Measurements from ENCODE around the gene ELOVL3. TPM values are rescaled to one million over a fixed set of nuclear protein-coding genes. Genes with fewer than 3 reads are reported as not detected.

ELOVL3 gene
- total RNA-seq, 1 donor from 2014 or later: not detected

DNA sequence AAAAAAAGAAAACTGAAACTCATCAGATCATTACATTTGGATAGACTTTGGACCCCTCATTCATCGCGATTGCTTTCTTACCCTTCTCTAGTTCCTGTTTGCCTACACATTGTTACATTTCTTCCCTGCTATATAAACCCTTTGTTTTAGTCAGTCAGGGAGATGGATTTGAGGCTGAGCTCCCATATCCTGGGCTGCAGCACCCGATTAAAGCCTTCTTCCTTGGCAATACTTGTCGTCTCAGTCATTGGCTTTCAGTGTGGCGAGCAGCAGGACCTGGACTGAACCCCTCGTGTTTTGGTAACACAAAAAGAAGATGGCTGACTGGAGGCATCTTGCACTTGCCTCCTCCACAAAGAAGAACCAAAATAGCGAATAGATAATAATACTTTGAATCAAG lies 34.1 kb upstream of the ELOVL3 start:
- TF ChIP-seq, protein P1, sequence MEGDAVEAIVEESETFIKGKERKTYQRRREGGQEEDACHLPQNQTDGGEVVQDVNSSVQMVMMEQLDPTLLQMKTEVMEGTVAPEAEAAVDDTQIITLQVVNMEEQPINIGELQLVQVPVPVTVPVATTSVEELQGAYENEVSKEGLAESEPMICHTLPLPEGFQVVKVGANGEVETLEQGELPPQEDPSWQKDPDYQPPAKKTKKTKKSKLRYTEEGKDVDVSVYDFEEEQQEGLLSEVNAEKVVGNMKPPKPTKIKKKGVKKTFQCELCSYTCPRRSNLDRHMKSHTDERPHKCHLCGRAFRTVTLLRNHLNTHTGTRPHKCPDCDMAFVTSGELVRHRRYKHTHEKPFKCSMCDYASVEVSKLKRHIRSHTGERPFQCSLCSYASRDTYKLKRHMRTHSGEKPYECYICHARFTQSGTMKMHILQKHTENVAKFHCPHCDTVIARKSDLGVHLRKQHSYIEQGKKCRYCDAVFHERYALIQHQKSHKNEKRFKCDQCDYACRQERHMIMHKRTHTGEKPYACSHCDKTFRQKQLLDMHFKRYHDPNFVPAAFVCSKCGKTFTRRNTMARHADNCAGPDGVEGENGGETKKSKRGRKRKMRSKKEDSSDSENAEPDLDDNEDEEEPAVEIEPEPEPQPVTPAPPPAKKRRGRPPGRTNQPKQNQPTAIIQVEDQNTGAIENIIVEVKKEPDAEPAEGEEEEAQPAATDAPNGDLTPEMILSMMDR (IDR thresholded peaks at IDR 0.05; ENCODE audit: unreplicated experiment): no peak
- DNase-seq (ENCODE audit: low spot score, unreplicated experiment): no peak
- Mint-ChIP-seq H3K9me3 (ENCODE audit: low read depth) (peaks cover 10% of the 10 kb centered on the region), H3K4me1 (ENCODE audit: low read depth) (no peaks in the 10 kb centered on the region), H3K36me3 (ENCODE audit: insufficient read depth) (no peaks in the 10 kb centered on the region), H3K27ac (no peak overlapping the region), H3K4me3 (ENCODE audit: low read depth) (no peak overlapping the region), H3K27me3 (no peaks in the 10 kb centered on the region)

DNA sequence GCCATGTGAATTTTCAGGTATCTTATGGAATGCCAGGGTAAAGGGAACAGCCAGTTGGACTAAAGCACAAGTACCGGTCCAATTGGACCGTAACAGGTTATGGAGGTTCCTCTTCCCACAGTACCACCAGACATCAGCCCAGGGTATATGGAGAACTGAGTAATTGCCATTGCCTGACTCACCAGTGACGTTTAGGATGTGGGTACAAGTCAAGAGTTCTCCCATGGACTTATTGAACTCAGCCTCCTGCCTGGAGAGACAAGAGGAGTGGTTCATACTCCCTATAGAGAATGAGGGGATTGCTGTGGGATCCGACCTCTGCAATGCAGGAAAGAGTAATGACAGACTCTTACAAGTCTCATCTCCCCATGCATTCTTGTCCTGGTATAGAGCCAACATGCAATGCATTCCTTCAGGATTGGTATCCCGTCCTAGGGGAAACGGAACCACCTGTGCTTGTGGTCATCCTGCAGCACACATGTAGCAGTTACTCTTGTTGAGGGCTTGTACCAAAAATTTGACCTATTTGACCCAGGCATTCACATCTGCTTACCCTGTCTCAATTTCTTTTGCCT lies 30.7 kb upstream of the ELOVL3 start:
- Mint-ChIP-seq H3K36me3 (ENCODE audit: insufficient read depth) (no peaks in the 10 kb centered on the region), H3K27ac (no peak overlapping the region), H3K9me3 (ENCODE audit: low read depth) (peaks cover 14% of the 10 kb centered on the region), H3K27me3 (no peaks in the 10 kb centered on the region), H3K4me1 (ENCODE audit: low read depth) (no peaks in the 10 kb centered on the region), H3K4me3 (ENCODE audit: low read depth) (no peak overlapping the region)
- no peak for DNase-seq (ENCODE audit: low spot score, unreplicated experiment)
- TF ChIP-seq, protein P1 (IDR thresholded peaks at IDR 0.05; ENCODE audit: unreplicated experiment): no peak

DNA sequence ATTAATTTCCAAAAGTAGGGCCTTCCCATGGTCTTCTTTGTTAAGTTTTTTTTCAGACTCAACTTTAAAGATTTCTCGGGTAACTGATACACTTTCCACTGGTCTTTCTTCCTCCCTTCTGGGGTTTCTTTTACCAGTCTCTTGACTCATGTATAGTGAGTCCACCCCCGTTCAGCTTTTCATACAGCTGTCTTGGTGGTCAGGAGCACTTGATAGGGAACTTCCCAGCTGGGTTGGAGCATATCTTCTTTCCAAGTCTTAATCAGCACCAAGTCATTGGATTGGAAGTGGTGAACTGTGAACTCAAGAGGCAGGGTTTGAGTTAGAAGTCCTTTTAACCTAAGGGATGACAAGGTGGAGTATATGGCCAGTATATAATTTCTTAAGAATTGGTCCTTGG lies 29.2 kb upstream of the ELOVL3 start:
- no peak overlapping the region for H3K27ac Mint-ChIP-seq
- H3K27me3 Mint-ChIP-seq: no peaks in the 10 kb centered on the region
- H3K4me1 Mint-ChIP-seq (ENCODE audit: low read depth): no peaks in the 10 kb centered on the region
- TF ChIP-seq, protein P1 (IDR thresholded peaks at IDR 0.05; ENCODE audit: unreplicated experiment): no peak
- H3K4me3 Mint-ChIP-seq (ENCODE audit: low read depth): no peak overlapping the region
- no peak for DNase-seq (ENCODE audit: low spot score, unreplicated experiment)
- no peaks in the 10 kb centered on the region for H3K36me3 Mint-ChIP-seq (ENCODE audit: insufficient read depth)
- H3K9me3 Mint-ChIP-seq (ENCODE audit: low read depth): peaks cover 14% of the 10 kb centered on the region

DNA sequence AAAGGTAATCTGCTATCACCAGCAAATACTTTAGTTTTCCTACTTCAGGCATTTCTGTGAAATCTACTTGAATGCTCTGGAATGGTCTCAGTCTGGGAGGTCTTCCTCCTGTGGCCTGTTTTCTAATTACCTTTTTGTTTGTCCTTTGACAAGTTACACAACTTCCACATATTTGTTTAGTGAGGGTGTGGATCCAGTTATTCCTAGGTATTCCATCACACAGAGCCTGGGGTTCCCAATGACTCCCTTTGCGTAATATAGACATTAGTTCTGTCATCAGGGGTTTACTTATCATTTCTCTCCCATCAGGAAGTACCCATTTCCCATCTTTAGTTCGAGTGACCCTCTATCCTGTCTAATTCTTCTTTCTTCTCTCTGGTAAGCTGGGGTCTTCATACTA lies 28.1 kb upstream of the ELOVL3 start:
- peaks cover 5% of the 10 kb centered on the region for H3K27me3 Mint-ChIP-seq
- H3K27ac Mint-ChIP-seq: no peak overlapping the region
- H3K9me3 Mint-ChIP-seq (ENCODE audit: low read depth): peaks cover 15% of the 10 kb centered on the region

DNA sequence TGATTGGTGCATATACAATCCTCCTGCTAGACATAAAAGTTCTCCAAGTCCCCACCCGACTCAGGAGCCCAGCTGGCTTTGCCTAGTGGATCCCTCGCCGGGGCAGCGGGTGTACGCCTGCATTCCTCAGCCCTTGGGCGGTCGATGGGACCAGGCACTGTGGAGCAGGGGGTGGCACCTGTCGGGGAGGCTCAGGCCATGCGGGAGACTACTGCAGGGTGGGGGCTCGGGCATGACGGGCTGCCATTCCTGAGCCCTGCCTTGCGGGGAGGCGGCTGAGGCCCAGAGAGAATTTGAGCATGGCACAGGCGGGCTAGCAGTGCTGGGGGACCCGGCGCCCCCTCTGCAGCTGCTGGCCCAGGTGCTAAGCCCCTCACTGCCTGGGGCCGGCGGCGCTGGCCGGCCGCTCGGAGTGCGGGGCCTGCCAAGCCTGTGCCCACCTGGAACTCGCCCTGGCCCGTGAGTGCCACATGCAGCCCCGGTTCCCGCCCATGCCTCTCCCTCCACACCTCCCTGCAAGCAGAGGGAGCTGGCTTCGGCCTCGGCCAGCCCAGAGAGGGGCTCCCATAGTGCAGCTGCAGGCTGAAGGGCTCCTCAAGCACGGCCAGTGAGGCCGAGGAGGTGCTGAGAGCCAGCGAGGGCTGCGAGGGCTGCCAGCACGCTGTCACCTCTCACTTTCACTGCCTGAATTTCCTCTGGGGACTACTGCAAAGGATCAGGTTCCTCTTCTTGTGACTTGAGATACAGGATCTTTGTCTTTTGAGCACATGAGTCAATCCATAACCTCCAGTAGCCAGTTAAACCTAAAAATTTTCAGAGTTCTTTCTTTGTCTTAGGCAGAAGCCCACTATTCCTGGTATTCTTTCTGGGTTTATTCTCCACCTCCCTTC lies 25.1 kb upstream of the ELOVL3 start:
- Mint-ChIP-seq H3K4me3 (ENCODE audit: low read depth) (no peak overlapping the region), H3K36me3 (ENCODE audit: insufficient read depth) (no peaks in the 10 kb centered on the region), H3K9me3 (ENCODE audit: low read depth) (peaks cover 21% of the 10 kb centered on the region), H3K4me1 (ENCODE audit: low read depth) (no peaks in the 10 kb centered on the region), H3K27ac (no peak overlapping the region), H3K27me3 (peaks cover 5% of the 10 kb centered on the region)
- DNase-seq (ENCODE audit: low spot score, unreplicated experiment): no peak
- TF ChIP-seq, protein P1 (IDR thresholded peaks at IDR 0.05; ENCODE audit: unreplicated experiment): no peak

More for the DNA sequence above, 28.1 kb upstream of the ELOVL3 start:
- Mint-ChIP-seq H3K4me3 (ENCODE audit: low read depth) (no peak overlapping the region), H3K36me3 (ENCODE audit: insufficient read depth) (no peaks in the 10 kb centered on the region), H3K4me1 (ENCODE audit: low read depth) (no peaks in the 10 kb centered on the region)
- TF ChIP-seq, protein P1 (IDR thresholded peaks at IDR 0.05; ENCODE audit: unreplicated experiment): no peak
- DNase-seq (ENCODE audit: low spot score, unreplicated experiment): no peak
